ENCODE data around the gene GPER1.
A peak's percentile ranks its signal among the peaks of the same experiment; 100 is the strongest.
"Not testable (repeated sequence)": the region's sequence is repeated elsewhere in the genome, so short reads cannot be mapped to it uniquely, and the experiment has no call there.

Gene GPER1

GRCh38 chr7:1087952-1088920 is at the start of gene GPER1:
Gene GPER1, plus strand, starts transcription at chr7:1088113. Its CDS starts 3,616 bp downstream, at chr7:1091729.
- DNase-seq, result no peak

- not testable (repeated sequence) for DNase-seq
Measured at GRCh38 chr7:1040233-1040632, 47.7 kb upstream of the GPER1 start.

GRCh38 chr7:1040790-1041189 is 47.1 kb upstream of the GPER1 start:
- DNase-seq, result peak; percentile 68

- no peak for DNase-seq
Measured at GRCh38 chr7:1041551-1042491, 46.1 kb upstream of the GPER1 start.

GRCh38 chr7:1042492-1042833 is 45.5 kb upstream of the GPER1 start:
- no peak for DNase-seq

- DNase-seq, result no peak
Measured at GRCh38 chr7:1043552-1044188, 44.2 kb upstream of the GPER1 start.

- peak; percentile 96 for DNase-seq
Measured at GRCh38 chr7:1044189-1045068, 43.5 kb upstream of the GPER1 start, which contains the start of gene GPR146. Gene GPR146, plus strand, starts transcription at chr7:1044546. Its CDS starts 12,970 bp downstream, at chr7:1057516.

- DNase-seq, result no peak
Measured at GRCh38 chr7:1045069-1046063, 42.5 kb upstream of the GPER1 start.

- no peak for DNase-seq
Measured at GRCh38 chr7:1046722-1047679, 40.9 kb upstream of the GPER1 start.

GRCh38 chr7:1049006-1049741 is 38.7 kb upstream of the GPER1 start:
- no peak for DNase-seq

- DNase-seq, result no peak
Measured at GRCh38 chr7:1049801-1050200, 38.1 kb upstream of the GPER1 start.

- DNase-seq, result no peak
Measured at GRCh38 chr7:1050254-1050906, 37.5 kb upstream of the GPER1 start.

- DNase-seq, result no peak
Measured at GRCh38 chr7:1050956-1051690, 36.8 kb upstream of the GPER1 start.

- DNase-seq, result no peak
Measured at GRCh38 chr7:1052031-1052818, 35.7 kb upstream of the GPER1 start.

GRCh38 chr7:1053002-1053411 is 34.9 kb upstream of the GPER1 start:
- DNase-seq, result no peak

- no peak for DNase-seq
Measured at GRCh38 chr7:1053816-1054370, 34.0 kb upstream of the GPER1 start.

All from NCI-H82 (cell line).